CD8-positive, alpha-beta memory T cell (primary cell): ENCODE measurements around the gene DNAJC22. TPM values are rescaled to one million over a fixed set of nuclear protein-coding genes. Genes with fewer than 3 reads are reported as not detected.

Experiments used
- CTCF ChIA-PET: fragments of 350-600 bp; sonication (Branson Sonifier 250); formaldehyde crosslinking; loops from one replicate; lab custom pipeline; 2021; ENCODE audit warnings: antibody characterized with exemption; lab: Charles Lee
- POLR2A ChIA-PET: fragments of 350-600 bp; sonication (Branson Sonifier 250); formaldehyde crosslinking; loops from one replicate; lab custom pipeline; 2021; ENCODE audit warnings: antibody characterized with exemption; lab: Charles Lee
- DNase-seq, 5 donors: peaks; one replicate each; pipeline versions ENCODE4 v3.0.0 to v3.0.0-alpha.2; 2020 to 2022; ENCODE audit warnings: mixed read lengths in 1 of 5
- H3K27ac ChIP-seq: one replicate; pipeline ENCODE4 v1.7.0; 2013; ENCODE audit warnings: low read depth, mild to moderate bottlenecking, low read length, moderate library complexity
- H3K27me3 ChIP-seq: 2 replicates; pipeline ENCODE4 v1.7.0; 2013; ENCODE audit warnings: low read length, mild to moderate bottlenecking; ENCODE audit not compliant: insufficient read depth, poor library complexity, severe bottlenecking
- H3K36me3 ChIP-seq: 2 replicates; pipeline ENCODE4 v1.7.0; 2013; ENCODE audit warnings: mild to moderate bottlenecking, low read length, moderate library complexity; ENCODE audit not compliant: insufficient read depth
- H3K4me1 ChIP-seq: 2 replicates; pipeline ENCODE4 v1.7.0; 2013; ENCODE audit warnings: mild to moderate bottlenecking, low read length, moderate library complexity; ENCODE audit not compliant: insufficient read depth
- H3K4me3 ChIP-seq: 2 replicates; pipeline ENCODE4 v1.7.0; 2013; ENCODE audit warnings: mild to moderate bottlenecking, low read length
- H3K9me3 ChIP-seq: 2 replicates; pipeline ENCODE4 v1.7.0; 2013; ENCODE audit warnings: mild to moderate bottlenecking, low read length
- H3K27ac Mint-ChIP-seq, 8 donors: one replicate each; pipeline ENCODE4 v1.8.0; 2020 to 2021; ENCODE audit warnings: mixed read lengths in 8 of 8, mild to moderate bottlenecking in 6 of 8, inconsistent platforms in 3 of 8, moderate library complexity in 3 of 8
- H3K27me3 Mint-ChIP-seq, 2 donors: one replicate each; pipeline ENCODE4 v1.8.0; 2020 to 2021; ENCODE audit warnings: mixed read lengths in 2 of 2, mild to moderate bottlenecking in 1 of 2, moderate library complexity in 1 of 2
- H3K36me3 Mint-ChIP-seq, 3 donors: one replicate each; pipeline ENCODE4 v1.8.0; 2020 to 2021; ENCODE audit warnings: mixed read lengths in 3 of 3, inconsistent platforms in 1 of 3, mild to moderate bottlenecking in 1 of 3
- H3K4me1 Mint-ChIP-seq, 3 donors: one replicate each; pipeline ENCODE4 v1.8.0; 2020 to 2021; ENCODE audit warnings: mixed read lengths in 3 of 3, inconsistent platforms in 1 of 3, mild to moderate bottlenecking in 1 of 3
- H3K4me3 Mint-ChIP-seq, 7 donors: one replicate each; pipeline ENCODE4 v1.8.0; 2020 to 2021; ENCODE audit warnings: mixed read lengths in 7 of 7, mild to moderate bottlenecking in 6 of 7, moderate library complexity in 4 of 7, inconsistent platforms in 2 of 7
- H3K9me3 Mint-ChIP-seq, 5 donors: one replicate each; pipeline ENCODE4 v1.8.0; 2020 to 2022; ENCODE audit warnings: mixed read lengths in 5 of 5, mild to moderate bottlenecking in 3 of 5, moderate library complexity in 2 of 5, inconsistent platforms in 1 of 5
- polyA plus RNA-seq: library from polyadenylated mRNA; unstranded; fragments of 300-500 nt; fragmentation: Illumina TruSeq; gene quantifications from one replicate; pipeline ENCODE4 v1.2.3, GENCODE V29; 2021
- total RNA-seq, 2 experiments: library from RNA; stranded (reverse); gene quantifications; one replicate each; pipeline ENCODE4 v1.2.3, GENCODE V29; 2021

DNAJC22 gene
- total and polyA plus RNA-seq, 3 experiments from 2014 or later, result not detected

DNA sequence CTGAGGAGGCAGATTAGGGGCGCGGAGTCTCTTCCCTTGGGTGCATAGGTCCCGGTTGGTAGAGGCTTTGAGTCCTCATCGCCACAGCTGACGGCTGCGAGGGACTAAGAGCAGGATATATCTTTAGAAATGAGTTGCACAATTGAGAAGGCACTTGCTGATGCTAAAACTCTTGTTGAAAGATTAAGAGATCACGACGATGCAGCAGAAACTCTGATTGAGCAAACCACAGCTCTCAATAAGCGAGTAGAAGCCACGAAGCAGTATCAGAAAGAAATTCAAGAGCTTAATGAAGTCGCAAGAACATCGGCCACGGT, 42.7 kb downstream of the DNAJC22 start:
- Histone ChIP-seq H3K4me3 (no peak overlapping the region), H3K9me3 (no peaks in the 10 kb centered on the region), H3K36me3 (no peaks in the 10 kb centered on the region), H3K27ac (no peak overlapping the region), H3K27me3 (no peaks in the 10 kb centered on the region), H3K4me1 (no peaks in the 10 kb centered on the region)
- Mint-ChIP-seq H3K9me3 (no peaks in the 10 kb centered on the region), H3K27me3 (peaks cover 0 to 2% of the 10 kb centered on the region in 2 donors), H3K36me3 (peaks cover 0 to 3% (median 0%) of the 10 kb centered on the region in 3 donors), H3K27ac (no peak overlapping the region), H3K4me1 (peaks cover 4 to 7% (median 4%) of the 10 kb centered on the region in 3 donors), H3K4me3 (peak overlapping the region in 6 of 7 donors; percentile 11 to 73 (median 56))
- ChIA-PET POLR2A (no interaction called here), CTCF (interaction anchor here (1.1 to 2.1 kb wide), 5 partner anchors 9 to 42 kb away, joined by 3 to 15 read pairs (median 6); partner anchors contain the start of gene SPATS2)
- no peak for DNase-seq

DNA sequence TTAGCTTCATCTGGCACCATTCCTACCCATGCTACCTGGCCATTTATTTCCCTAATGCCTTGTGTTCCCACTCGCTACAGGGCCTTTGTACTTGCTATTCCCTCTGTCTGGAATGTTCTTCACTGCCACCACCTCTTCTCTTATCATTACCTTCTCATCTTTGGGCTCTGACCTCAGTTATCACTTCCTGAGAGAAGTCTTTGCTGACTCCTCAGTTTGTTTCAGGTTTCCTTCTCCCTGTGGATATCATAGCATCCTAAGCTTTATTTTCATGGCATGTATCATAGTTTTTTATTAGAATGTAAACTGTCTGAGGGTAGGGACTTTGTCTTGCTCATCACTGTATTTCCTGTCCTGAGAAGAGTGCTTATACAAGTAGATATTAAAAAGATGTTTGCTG, 50.3 kb downstream of the DNAJC22 start:
- CTCF ChIA-PET, result interaction anchor here (0.8 kb wide), 1 partner anchor 23 kb away, joined by 3 read pairs; no protein-coding TSS in a partner anchor
- H3K4me1 ChIP-seq, result no peaks in the 10 kb centered on the region
- H3K27ac ChIP-seq, result no peak overlapping the region
- H3K27me3 ChIP-seq, result no peaks in the 10 kb centered on the region
- no peaks in the 10 kb centered on the region for H3K9me3 Mint-ChIP-seq
- no peak for DNase-seq
- no peaks in the 10 kb centered on the region for H3K4me1 Mint-ChIP-seq
- H3K36me3 Mint-ChIP-seq, result no peaks in the 10 kb centered on the region
- no peak overlapping the region for H3K4me3 ChIP-seq
- H3K9me3 ChIP-seq, result no peaks in the 10 kb centered on the region
- no peak overlapping the region for H3K27ac Mint-ChIP-seq
- no peak overlapping the region for H3K4me3 Mint-ChIP-seq
- H3K27me3 Mint-ChIP-seq, result no peaks in the 10 kb centered on the region
- no peaks in the 10 kb centered on the region for H3K36me3 ChIP-seq
- POLR2A ChIA-PET, result no interaction called here

DNA sequence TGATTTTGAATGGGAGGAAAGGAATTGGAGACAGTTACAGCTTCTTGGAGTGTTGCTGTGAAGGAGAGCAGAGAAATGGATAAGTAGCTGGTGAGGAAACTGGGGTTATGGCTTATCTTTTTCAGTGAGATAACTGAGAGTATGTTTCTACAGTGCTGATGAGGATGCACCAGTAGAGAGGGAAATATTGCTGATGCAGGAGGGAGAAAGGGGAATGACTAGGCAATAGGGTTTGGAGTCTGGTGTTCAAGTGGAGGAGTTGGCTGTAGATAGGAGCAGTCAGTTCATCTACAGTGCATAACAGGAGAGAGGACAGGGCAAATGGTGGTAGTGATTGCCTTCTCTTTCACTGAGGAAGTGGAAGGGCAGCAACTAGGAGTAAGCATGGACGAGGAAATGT, 53.6 kb downstream of the DNAJC22 start:
- no peaks in the 10 kb centered on the region for H3K9me3 Mint-ChIP-seq
- no peaks in the 10 kb centered on the region for H3K36me3 Mint-ChIP-seq
- no peaks in the 10 kb centered on the region for H3K36me3 ChIP-seq
- CTCF ChIA-PET, result no interaction called here
- no peaks in the 10 kb centered on the region for H3K27me3 Mint-ChIP-seq
- no peak overlapping the region for H3K27ac ChIP-seq
- no peak for DNase-seq
- peaks cover 11% of the 10 kb centered on the region for H3K4me1 ChIP-seq
- no peak overlapping the region for H3K4me3 ChIP-seq
- H3K27me3 ChIP-seq, result no peaks in the 10 kb centered on the region
- H3K9me3 ChIP-seq, result no peaks in the 10 kb centered on the region
- POLR2A ChIA-PET, result no interaction called here
- H3K4me1 Mint-ChIP-seq, result peaks cover 8 to 11% (median 9%) of the 10 kb centered on the region in 3 donors
- H3K4me3 Mint-ChIP-seq, result no peak overlapping the region
- peak overlapping the region in 1 of 8 donors; percentile 46 for H3K27ac Mint-ChIP-seq

Other genes with a start within 250 kb of the DNAJC22 start
- gene LMBR1L, start 236.0 kb upstream of the DNAJC22 start, total RNA-seq, result 10 to 100 TPM; 47.2 to 48.7 TPM
- gene LMBR1L, start 236.0 kb upstream of the DNAJC22 start, polyA plus RNA-seq, result 37.6 TPM
- gene TUBA1B, start 215.5 kb upstream of the DNAJC22 start, total RNA-seq, result 1,000 to 10,000 TPM; 2,435 to 2,464 TPM
- 378 TPM for gene TUBA1B, start 215.5 kb upstream of the DNAJC22 start, polyA plus RNA-seq
- 10 to 100 TPM; 67.8 to 70.4 TPM for gene TUBA1A, start 157.8 kb upstream of the DNAJC22 start, total RNA-seq
- 167 TPM for gene TUBA1A, start 157.8 kb upstream of the DNAJC22 start, polyA plus RNA-seq
- gene TUBA1C, start 81.8 kb upstream of the DNAJC22 start, total RNA-seq, result 100 to 1,000 TPM; 351 to 356 TPM
- gene TUBA1C, start 81.8 kb upstream of the DNAJC22 start, polyA plus RNA-seq, result 49.5 TPM
- not detected for gene PRPH, start 51.7 kb upstream of the DNAJC22 start, total RNA-seq
- not detected for gene PRPH, start 51.7 kb upstream of the DNAJC22 start, polyA plus RNA-seq
- gene TROAP, start 23.6 kb upstream of the DNAJC22 start, total RNA-seq, result 10 to 100 TPM; 33.6 to 35.0 TPM
- 0.79 TPM for gene TROAP, start 23.6 kb upstream of the DNAJC22 start, polyA plus RNA-seq
- gene C1QL4, start 9.7 kb upstream of the DNAJC22 start, total RNA-seq, result not detected
- gene C1QL4, start 9.7 kb upstream of the DNAJC22 start, polyA plus RNA-seq, result not detected
- 1 to 10 TPM; 9.1 to 9.4 TPM for gene SPATS2, start 20.6 kb downstream of the DNAJC22 start, total RNA-seq
- 7.6 TPM for gene SPATS2, start 20.6 kb downstream of the DNAJC22 start, polyA plus RNA-seq
- gene KCNH3, start 192.1 kb downstream of the DNAJC22 start, total RNA-seq, result 1 to 10 TPM; 2.5 to 3.1 TPM
- gene KCNH3, start 192.1 kb downstream of the DNAJC22 start, polyA plus RNA-seq, result 1.4 TPM
- gene MCRS1, start 221.3 kb downstream of the DNAJC22 start, total RNA-seq, result 10 to 100 TPM; 89.1 to 96.5 TPM
- gene MCRS1, start 221.3 kb downstream of the DNAJC22 start, polyA plus RNA-seq, result 61.6 TPM